GM12872 (cell line): Measurements from ENCODE around the gene PLCB4.

ENCODE experiments used
- CTCF ChIP-seq: IDR thresholded peaks from 3 replicates; pipeline ENCODE4 v1.5.1; 2011; ENCODE audit warnings: low read depth, mild to moderate bottlenecking, low read length, moderate library complexity; ENCODE audit not compliant: insufficient read depth

PLCB4 gene

GRCh38 chr20:9409981-9410380 is 341.1 kb downstream of the PLCB4 start:
- TF ChIP-seq CTCF, result no peak

- TF ChIP-seq CTCF, result no peak
Observed at GRCh38 chr20:9411833-9412232, 342.9 kb downstream of the PLCB4 start.

- TF ChIP-seq CTCF, result no peak
Observed at GRCh38 chr20:9412309-9412708, 343.4 kb downstream of the PLCB4 start.

GRCh38 chr20:9413001-9413400 is 344.1 kb downstream of the PLCB4 start:
- no peak for TF ChIP-seq CTCF

GRCh38 chr20:9415426-9415825 is 346.5 kb downstream of the PLCB4 start:
- TF ChIP-seq CTCF, result no peak

- no peak for TF ChIP-seq CTCF
Observed at GRCh38 chr20:9416421-9416820, 347.5 kb downstream of the PLCB4 start.

- no peak for TF ChIP-seq CTCF
Observed at GRCh38 chr20:9417665-9418064, 348.8 kb downstream of the PLCB4 start.
